H1 (cell line): ENCODE results near the gene ACTN3. TPM values are rescaled to one million over a fixed set of nuclear protein-coding genes. Genes with fewer than 3 reads are reported as not detected.

ENCODE experiments used
- CTCF ChIA-PET: fragments of 300-600 bp; sonication (Branson Sonifier 250); formaldehyde crosslinking; loops from one replicate; lab custom pipeline; 2021; ENCODE audit not compliant: partially characterized antibody; lab: Charles Lee
- POLR2A ChIA-PET: fragments of 300-600 bp; sonication (Branson Sonifier 250); formaldehyde crosslinking; loops from one replicate; lab custom pipeline; 2021; ENCODE audit warnings: inconsistent platforms; ENCODE audit not compliant: partially characterized antibody; lab: Charles Lee
- DNase-seq, 2 experiments: peaks; one replicate each; pipeline versions ENCODE4 v3.0.0 to v3.0.0-alpha.2; 2010 to 2022; ENCODE audit warnings: low spot score in 2 of 2, low read depth in 1 of 2, mixed read lengths in 1 of 2
- FAIRE-seq: peaks from 2 replicates; lab custom pipeline; 2011; peaks lifted over from hg19 to GRCh38; lab: Jason Lieb, UNC
- H2AFZ ChIP-seq: 2 replicates; pipeline ENCODE4 v1.8.1; 2012; ENCODE audit warnings: low read length, inconsistent platforms
- H2AK5ac ChIP-seq: 2 replicates; pipeline ENCODE4 v1.6.1; 2013; ENCODE audit warnings: low read depth, low read length
- H2BK120ac ChIP-seq: replicated peaks from 2 replicates; pipeline ENCODE3; 2013; ENCODE audit warnings: low read depth, low read length, inconsistent platforms
- H2BK12ac ChIP-seq: 2 replicates; pipeline ENCODE4 v1.6.1; 2013; ENCODE audit warnings: low read depth, low read length
- H2BK15ac ChIP-seq: 2 replicates; pipeline ENCODE4 v1.6.1; 2013; ENCODE audit warnings: low read length
- H2BK20ac ChIP-seq: 2 replicates; pipeline ENCODE4 v1.6.1; 2013; ENCODE audit warnings: low read length
- H2BK5ac ChIP-seq: 2 replicates; pipeline ENCODE4 v1.6.1; 2013; ENCODE audit warnings: low read depth, low read length
- H3K14ac ChIP-seq: 2 replicates; pipeline ENCODE4 v1.6.1; 2013; ENCODE audit warnings: inconsistent platforms; ENCODE audit not compliant: insufficient read length
- H3K18ac ChIP-seq: 2 replicates; pipeline ENCODE4 v1.6.1; 2013; ENCODE audit warnings: low read length; ENCODE audit errors: extremely low read depth
- H3K23ac ChIP-seq: 2 replicates; pipeline ENCODE4 v1.6.1; 2013; ENCODE audit warnings: inconsistent platforms; ENCODE audit not compliant: insufficient read length
- H3K23me2 ChIP-seq: 2 replicates; pipeline ENCODE4 v1.6.1; 2013; ENCODE audit warnings: low read depth, low read length
- H3K27ac ChIP-seq: 2 replicates; pipeline ENCODE4 v1.6.1; 2011; ENCODE audit warnings: low read depth, low read length, inconsistent platforms
- H3K27me3 ChIP-seq, 4 experiments: replicated peaks in 1 of 4; 1 replicate in 1 of 4; 2 replicates in 3 of 4; pipeline versions ENCODE4 v1.6.1 to v1.8.1; 2011 to 2013; ENCODE audit warnings: low read length in 3 of 4, mild to moderate bottlenecking in 3 of 4, inconsistent platforms in 2 of 4, mixed read lengths in 2 of 4, moderate library complexity in 1 of 4; ENCODE audit not compliant: control insufficient read depth in 3 of 4, insufficient read depth in 3 of 4; ENCODE audit errors: extremely low read depth in 1 of 4
- H3K36me3 ChIP-seq, 4 experiments: 2 replicates each; pipeline versions ENCODE4 v1.6.1 to v1.8.1; 2011 to 2013; ENCODE audit warnings: mild to moderate bottlenecking in 4 of 4, low read length in 3 of 4, moderate library complexity in 2 of 4, control low read depth in 1 of 4, inconsistent platforms in 1 of 4; ENCODE audit not compliant: insufficient read depth in 4 of 4, control insufficient read depth in 2 of 4
- H3K4ac ChIP-seq: replicated peaks from 2 replicates; pipeline ENCODE3; 2013; ENCODE audit warnings: low read length, low read depth, mixed read lengths, inconsistent platforms; ENCODE audit not compliant: insufficient read length
- H3K4me1 ChIP-seq, 4 experiments: replicated peaks in 1 of 4; 1 replicate in 1 of 4; 2 replicates in 3 of 4; pipeline versions ENCODE4 v1.6.1 to v1.8.1; 2011 to 2013; ENCODE audit warnings: low read length in 3 of 4, inconsistent platforms in 2 of 4, mixed read lengths in 1 of 4; ENCODE audit not compliant: insufficient read depth in 4 of 4, control insufficient read depth in 3 of 4
- H3K4me2 ChIP-seq, 2 experiments: 2 replicates each; pipeline versions ENCODE4 v1.6.1 to v1.8.1; 2011 to 2013; ENCODE audit warnings: low read depth in 2 of 2, low read length in 2 of 2, control low read depth in 1 of 2, inconsistent platforms in 1 of 2, mild to moderate bottlenecking in 1 of 2; ENCODE audit not compliant: insufficient read depth in 1 of 2
- H3K4me3 ChIP-seq, 4 experiments: fragments of 200-600, 300-600 bp in 1 of 4; sonication (generic), shearing (Covaris generic), sonication (Bioruptor Twin) in 1 of 4; 2 replicates each; pipeline versions ENCODE4 v1.5.1 to v1.8.1; 2011 to 2016; ENCODE audit warnings: low read length in 4 of 4, low read depth in 3 of 4, control low read depth in 2 of 4, inconsistent platforms in 2 of 4, mild to moderate bottlenecking in 2 of 4, mixed read lengths in 1 of 4, moderate library complexity in 1 of 4; ENCODE audit not compliant: insufficient read depth in 2 of 4; ENCODE audit errors: extremely low read depth in 1 of 4
- H3K56ac ChIP-seq: replicated peaks from 2 replicates; pipeline ENCODE3; 2013; ENCODE audit warnings: low read depth, mild to moderate bottlenecking, mixed read lengths, low read length, inconsistent platforms; ENCODE audit not compliant: insufficient read length
- H3K79me1 ChIP-seq: 2 replicates; pipeline ENCODE4 v1.6.1; 2013; ENCODE audit warnings: low read depth, low read length, control low read depth
- H3K79me2 ChIP-seq, 2 experiments: 2 replicates each; pipeline versions ENCODE4 v1.6.1 to v1.8.1; 2012 to 2013; ENCODE audit warnings: low read length in 2 of 2, mild to moderate bottlenecking in 2 of 2, inconsistent platforms in 1 of 2; ENCODE audit not compliant: insufficient read depth in 2 of 2, control insufficient read depth in 1 of 2
- H3K9ac ChIP-seq, 4 experiments: replicated peaks in 1 of 4; 1 replicate in 1 of 4; 2 replicates in 3 of 4; pipeline versions ENCODE4 v1.6.1 to v1.8.1; 2011 to 2013; ENCODE audit warnings: low read depth in 3 of 4, low read length in 3 of 4, control low read depth in 2 of 4, mild to moderate bottlenecking in 2 of 4, moderate library complexity in 2 of 4, inconsistent platforms in 1 of 4; ENCODE audit errors: extremely low read depth in 1 of 4
- H3K9me3 ChIP-seq, 2 experiments: 2 replicates each; pipeline versions ENCODE4 v1.6.1 to v1.8.1; 2012 to 2013; ENCODE audit warnings: mild to moderate bottlenecking in 2 of 2, moderate library complexity in 2 of 2, control low read depth in 1 of 2, inconsistent platforms in 1 of 2, low read depth in 1 of 2, low read length in 1 of 2, mixed read lengths in 1 of 2; ENCODE audit not compliant: insufficient read depth in 2 of 2
- H4K20me1 ChIP-seq, 2 experiments: replicated peaks in 1 of 2; 2 replicates each; pipeline versions ENCODE3 to v1.8.1; 2011 to 2013; ENCODE audit warnings: inconsistent platforms in 2 of 2, low read length in 2 of 2, mild to moderate bottlenecking in 1 of 2; ENCODE audit not compliant: insufficient read depth in 2 of 2, control insufficient read depth in 1 of 2
- H4K5ac ChIP-seq: 2 replicates; pipeline ENCODE4 v1.6.1; 2013; ENCODE audit warnings: low read length, low read depth, mixed read lengths, inconsistent platforms; ENCODE audit not compliant: insufficient read length
- H4K8ac ChIP-seq: 2 replicates; pipeline ENCODE4 v1.8.0; 2013; ENCODE audit warnings: mild to moderate bottlenecking, moderate library complexity, low read length, inconsistent platforms; ENCODE audit not compliant: insufficient read depth; ENCODE audit errors: extremely low read depth
- H4K91ac ChIP-seq: replicated peaks from 2 replicates; pipeline ENCODE3; 2013; ENCODE audit warnings: low read length, mixed read lengths, inconsistent platforms; ENCODE audit not compliant: insufficient read length
- CBX5 ChIP-seq: fragments of 300-800, 300-1000 bp; sonication (generic); IDR thresholded peaks from 2 replicates; pipeline ENCODE4 v1.7.1; 2016; ENCODE audit warnings: antibody characterized with exemption, low read length, low read depth
- CEBPB ChIP-seq: IDR thresholded peaks from 2 replicates; pipeline ENCODE4 v1.6.1; 2012; ENCODE audit warnings: low read depth, low read length
- CHD1 ChIP-seq: IDR thresholded peaks from 2 replicates; pipeline ENCODE4 v1.6.1; 2012; ENCODE audit warnings: low read depth, low read length, improper control_type of control experiment
- EP300 ChIP-seq, 2 experiments: IDR thresholded peaks; 1 replicate in 1 of 2; 2 replicates in 1 of 2; pipeline ENCODE4 v1.6.1; 2011 to 2012; ENCODE audit warnings: low read depth in 2 of 2, low read length in 2 of 2, mild to moderate bottlenecking in 2 of 2, borderline replicate concordance in 1 of 2, inconsistent platforms in 1 of 2, moderate library complexity in 1 of 2
- HDAC6 ChIP-seq: IDR thresholded peaks from one replicate; pipeline ENCODE4 v1.7.1; 2012; ENCODE audit warnings: low read depth, mild to moderate bottlenecking, inconsistent platforms, low read length, moderate library complexity
- PHF8 ChIP-seq: fragments of 200-600 bp; sonication (generic); conservative IDR thresholded peaks from 2 replicates; pipeline ENCODE4 v1.7.1; 2012; ENCODE audit warnings: low read depth, mild to moderate bottlenecking, inconsistent platforms, low read length, moderate library complexity
- RBBP5 ChIP-seq: IDR thresholded peaks from 2 replicates; pipeline ENCODE4 v1.7.1; 2012; ENCODE audit warnings: low read depth, mild to moderate bottlenecking, inconsistent platforms, low read length, moderate library complexity, borderline replicate concordance
- SIN3A ChIP-seq, 2 experiments: IDR thresholded peaks in 1 of 2; conservative IDR thresholded peaks in 1 of 2; 2 replicates each; pipeline ENCODE4 v1.6.1; 2011 to 2012; ENCODE audit warnings: low read length in 2 of 2, improper control_type of control experiment in 1 of 2, low read depth in 1 of 2, mild to moderate bottlenecking in 1 of 2
- WGBS, 2 experiments: shearing (Covaris generic) in 1 of 2; methylation state at CpG; one replicate each; pipeline versions ENCODE4 v1.1.6 to v1.1.7; 2013 to 2015; ENCODE audit warnings: low lambda C conversion rate in 2 of 2, mixed read lengths in 2 of 2, inconsistent platforms in 1 of 2, low coverage in 1 of 2, missing lambda C conversion rate in 1 of 2; ENCODE audit not compliant: insufficient replicate concordance in 2 of 2, insufficient coverage in 1 of 2, insufficient read length in 1 of 2; ENCODE audit errors: extremely low coverage in 1 of 2, missing lambda C conversion rate in 1 of 2; 5-methylcytosine and 5-hydroxymethylcytosine counted together
- polyA plus RNA-seq, 7 experiments: library from polyadenylated mRNA; depleted of rRNA in 3 of 7; stranded (reverse) in 5 of 7; unstranded in 2 of 7; fragments of >200 nt in 5 of 7; fragments of 200-250 nt in 2 of 7; gene quantifications; 1 replicate in 5 of 7; 2 replicates in 1 of 7; 4 replicates in 1 of 7; pipeline versions ENCODE4 v1.2.1 to v1.2.3, GENCODE V29; 2011 to 2013; ENCODE audit warnings: missing spikeins in 2 of 7, mixed read lengths in 2 of 7
- total RNA-seq: library from RNA; stranded (reverse); fragmentation: NEBNext Ultra II Directional; extraction: Animal tissue kit (Norgen Biotek cat#: 25700); gene quantifications from 2 replicates; pipeline ENCODE4 v1.2.1, GENCODE V29; 2021
- TF ChIP-seq, protein P1 (sequence below): IDR thresholded peaks from 2 replicates; pipeline ENCODE4 v1.6.1; 2012; ENCODE audit warnings: inconsistent platforms
- TF ChIP-seq, protein P2 (sequence below), 3 experiments: IDR thresholded peaks; 1 replicate in 2 of 3; 2 replicates in 1 of 3; pipeline versions ENCODE4 v1.5.1 to v1.6.1; 2011; ENCODE audit warnings: low read length in 3 of 3, mild to moderate bottlenecking in 3 of 3, inconsistent platforms in 2 of 3, low read depth in 1 of 3, moderate library complexity in 1 of 3; ENCODE audit not compliant: insufficient read depth in 1 of 3; ENCODE audit errors: control extremely low read depth in 1 of 3

Gene ACTN3
- total and polyA plus RNA-seq, 2 of the 8 experiments (the other 6 are each of a cell fraction or from before 2014, with no cell fraction given), result 30.8 to 36.7 TPM

DNA sequence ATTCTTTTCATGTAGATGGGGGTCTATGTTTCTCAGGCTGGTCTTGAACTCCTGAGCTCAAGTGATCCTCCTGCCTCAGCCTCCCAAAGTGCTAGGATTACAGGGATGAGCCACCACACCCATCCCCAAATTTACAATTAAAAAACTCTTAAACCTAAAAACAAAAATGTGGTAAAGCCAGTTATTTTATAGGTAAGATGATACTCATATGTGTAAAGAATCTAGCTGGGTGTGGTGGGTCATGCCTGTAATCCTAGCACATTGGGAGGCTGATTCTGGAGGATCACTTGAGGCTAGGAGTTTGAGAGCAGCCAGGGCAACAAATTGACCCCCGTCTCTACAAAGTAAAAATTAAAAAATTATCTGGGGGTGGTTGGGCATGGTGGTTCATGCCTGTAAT lies 65.8 kb downstream of the ACTN3 start:
- Histone ChIP-seq H3K4me1 (no peaks in the 10 kb centered on the region), H2BK15ac (no peak overlapping the region), H3K4me2 (no peak overlapping the region), H3K18ac (no peak overlapping the region), H2BK12ac (no peak overlapping the region), H4K20me1 (peaks cover 3 to 5% of the 10 kb centered on the region in 2 experiments), H3K4me3 (no peak overlapping the region), H3K27ac (no peak overlapping the region), H3K23me2 (peaks cover 2% of the 10 kb centered on the region; the same call in 1 of the 2 replicates), H4K91ac (no peak overlapping the region), H3K56ac (no peak overlapping the region), H2BK120ac (no peak overlapping the region), H2AK5ac (no peak overlapping the region), H2AFZ (no peak overlapping the region), H3K23ac (no peak overlapping the region), H3K9me3 (no peaks in the 10 kb centered on the region), H3K36me3 (no peaks in the 10 kb centered on the region; a peak in 1 of 8 replicates), H3K79me2 (peaks cover 9 to 10% of the 10 kb centered on the region in 2 experiments), H4K8ac (no peak overlapping the region), H2BK5ac (no peak overlapping the region), H4K5ac (no peak overlapping the region), H3K79me1 (no peaks in the 10 kb centered on the region; the same call in 1 of the 2 replicates), H3K9ac (no peak overlapping the region), H3K4ac (no peak overlapping the region), H2BK20ac (no peak overlapping the region), H3K27me3 (no peaks in the 10 kb centered on the region), H3K14ac (no peak overlapping the region)
- FAIRE-seq (no peak), DNase-seq (no peak)
- CTCF ChIA-PET, result interaction anchor here (2.3 kb wide), 1 partner anchor 17 kb away, joined by 11 read pairs; no protein-coding TSS in a partner anchor
- POLR2A ChIA-PET, result interaction anchor here (0.7 to 66.2 kb wide), 6 partner anchors 8 to 73 kb away, joined by 3 to 2165 read pairs (median 4); partner anchors contain the start of genes ACTN3, CCDC87, CCS and RBM14
- WGBS, 2 experiments, result 81% methylated on average over 1 of the region's 1 CpG; no CpG with 5 or more reads in 1 of the 2 experiments
- TF ChIP-seq HDAC6 (no peak), CHD1 (no peak), RBBP5 (no peak), PHF8 (no peak), CEBPB (no peak), CBX5 (no peak), SIN3A (conservative IDR thresholded peaks at IDR 0.05 in 1 of 2, IDR thresholded peaks at IDR 0.05 in 1 of 2; ENCODE audit: low read depth in 1 of 2, low read length in 2 of 2) (no peak), EP300 (IDR thresholded peaks at IDR 0.05; ENCODE audit: borderline replicate concordance in 1 of 2, low read depth in 2 of 2, low read length in 2 of 2) (no peak)
- TF ChIP-seq, protein P1, sequence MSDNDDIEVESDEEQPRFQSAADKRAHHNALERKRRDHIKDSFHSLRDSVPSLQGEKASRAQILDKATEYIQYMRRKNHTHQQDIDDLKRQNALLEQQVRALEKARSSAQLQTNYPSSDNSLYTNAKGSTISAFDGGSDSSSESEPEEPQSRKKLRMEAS, result no peak
- TF ChIP-seq, protein P2, sequence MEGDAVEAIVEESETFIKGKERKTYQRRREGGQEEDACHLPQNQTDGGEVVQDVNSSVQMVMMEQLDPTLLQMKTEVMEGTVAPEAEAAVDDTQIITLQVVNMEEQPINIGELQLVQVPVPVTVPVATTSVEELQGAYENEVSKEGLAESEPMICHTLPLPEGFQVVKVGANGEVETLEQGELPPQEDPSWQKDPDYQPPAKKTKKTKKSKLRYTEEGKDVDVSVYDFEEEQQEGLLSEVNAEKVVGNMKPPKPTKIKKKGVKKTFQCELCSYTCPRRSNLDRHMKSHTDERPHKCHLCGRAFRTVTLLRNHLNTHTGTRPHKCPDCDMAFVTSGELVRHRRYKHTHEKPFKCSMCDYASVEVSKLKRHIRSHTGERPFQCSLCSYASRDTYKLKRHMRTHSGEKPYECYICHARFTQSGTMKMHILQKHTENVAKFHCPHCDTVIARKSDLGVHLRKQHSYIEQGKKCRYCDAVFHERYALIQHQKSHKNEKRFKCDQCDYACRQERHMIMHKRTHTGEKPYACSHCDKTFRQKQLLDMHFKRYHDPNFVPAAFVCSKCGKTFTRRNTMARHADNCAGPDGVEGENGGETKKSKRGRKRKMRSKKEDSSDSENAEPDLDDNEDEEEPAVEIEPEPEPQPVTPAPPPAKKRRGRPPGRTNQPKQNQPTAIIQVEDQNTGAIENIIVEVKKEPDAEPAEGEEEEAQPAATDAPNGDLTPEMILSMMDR (IDR thresholded peaks at IDR 0.05; ENCODE audit: control extremely low read depth in 1 of 3, insufficient read depth in 1 of 3, low read depth in 1 of 3, low read length in 3 of 3), result no peak
